ENCODE data around the gene COG5. TPM values are rescaled to one million over a fixed set of nuclear protein-coding genes. Genes with fewer than 3 reads are reported as not detected.

Gene COG5
- total RNA-seq, 1 donor from 2014 or later = 39.1 TPM

DNA sequence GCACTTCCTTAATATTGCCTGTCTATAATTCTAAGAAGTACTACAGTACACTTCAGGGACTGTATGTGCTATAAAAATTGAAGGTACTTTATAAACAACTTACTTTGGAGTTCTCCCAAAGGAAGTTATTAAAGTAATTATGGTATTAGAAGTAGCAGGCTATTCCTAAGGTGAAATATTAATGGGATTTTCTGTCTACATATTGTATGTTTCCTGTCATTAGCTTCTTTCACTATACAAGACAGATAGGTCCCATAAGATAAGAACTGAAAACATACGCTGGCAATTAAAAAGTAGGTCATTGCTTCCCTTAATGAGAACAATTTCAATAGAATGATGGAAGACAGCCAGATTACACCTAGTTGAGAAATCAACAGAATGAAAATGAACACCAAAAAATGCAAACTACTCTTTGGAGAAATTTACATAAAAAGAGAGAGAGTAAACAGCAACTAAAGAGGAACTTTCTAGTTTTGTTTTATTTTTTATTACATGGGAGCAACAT lies 248.0 kb downstream of the COG5 start:
- DNase-seq (ENCODE audit: low spot score) = no peak
- intact Hi-C loops (cut with micrococcal nuclease) = no loop called here
- Mint-ChIP-seq H3K4me1 (ENCODE audit: low read depth) (no peaks in the 10 kb centered on the region), H3K27ac (no peak overlapping the region), H3K4me3 (no peak overlapping the region), H3K36me3 (ENCODE audit: low read depth) (peaks cover 5% of the 10 kb centered on the region), H3K9me3 (no peaks in the 10 kb centered on the region), H3K27me3 (ENCODE audit: insufficient read depth) (no peaks in the 10 kb centered on the region)

DNA sequence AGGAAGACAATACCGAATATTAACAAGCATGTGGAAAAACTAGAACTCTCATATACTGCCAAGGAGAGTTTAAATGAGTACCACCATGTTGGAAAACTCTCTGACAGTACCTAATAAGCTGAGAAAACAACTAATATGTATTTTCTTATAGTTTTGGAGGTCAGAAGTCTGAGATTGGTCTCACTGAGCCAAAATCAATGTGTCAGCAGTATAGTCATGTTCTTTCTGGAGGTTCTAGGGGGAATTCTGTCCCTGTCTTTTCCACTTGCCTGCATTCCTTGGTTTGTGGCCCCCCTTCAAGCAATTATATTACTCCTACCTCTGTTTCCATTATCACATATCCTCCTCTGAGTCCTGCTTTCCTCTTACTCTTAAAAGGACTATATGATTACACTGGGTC lies 250.4 kb downstream of the COG5 start:
- H3K27me3 Mint-ChIP-seq (ENCODE audit: insufficient read depth) = no peaks in the 10 kb centered on the region
- H3K27ac Mint-ChIP-seq = no peak overlapping the region
- peaks cover 5% of the 10 kb centered on the region for H3K36me3 Mint-ChIP-seq (ENCODE audit: low read depth)
- H3K4me1 Mint-ChIP-seq (ENCODE audit: low read depth) = no peaks in the 10 kb centered on the region
- intact Hi-C loops (cut with micrococcal nuclease) = no loop called here
- H3K9me3 Mint-ChIP-seq = no peaks in the 10 kb centered on the region
- no peak for DNase-seq (ENCODE audit: low spot score)
- H3K4me3 Mint-ChIP-seq = no peak overlapping the region

DNA sequence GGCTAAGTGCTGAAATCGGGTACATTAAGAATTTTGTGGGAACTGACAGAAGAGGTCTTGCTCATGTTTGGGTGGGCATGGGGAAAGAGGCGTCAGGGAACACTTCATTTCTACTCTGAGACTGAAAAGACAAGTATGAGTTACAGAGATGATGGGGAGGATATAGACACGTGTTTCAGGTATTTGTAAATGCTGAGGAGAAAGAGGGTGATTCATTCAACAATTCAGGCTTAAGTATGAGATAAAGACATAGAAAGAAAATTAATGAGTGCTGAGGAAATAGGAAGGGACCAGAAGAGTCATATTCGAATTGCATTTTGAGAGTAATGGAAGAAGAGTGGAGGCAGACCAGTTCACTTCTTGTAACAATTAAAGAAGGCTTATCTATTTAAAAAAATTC lies 251.3 kb downstream of the COG5 start:
- Mint-ChIP-seq H3K36me3 (ENCODE audit: low read depth) (peaks cover 5% of the 10 kb centered on the region), H3K27me3 (ENCODE audit: insufficient read depth) (no peaks in the 10 kb centered on the region), H3K4me1 (ENCODE audit: low read depth) (no peaks in the 10 kb centered on the region), H3K27ac (no peak overlapping the region), H3K4me3 (no peak overlapping the region), H3K9me3 (no peaks in the 10 kb centered on the region)
- intact Hi-C loops (cut with micrococcal nuclease) = no loop called here
- no peak for DNase-seq (ENCODE audit: low spot score)

DNA sequence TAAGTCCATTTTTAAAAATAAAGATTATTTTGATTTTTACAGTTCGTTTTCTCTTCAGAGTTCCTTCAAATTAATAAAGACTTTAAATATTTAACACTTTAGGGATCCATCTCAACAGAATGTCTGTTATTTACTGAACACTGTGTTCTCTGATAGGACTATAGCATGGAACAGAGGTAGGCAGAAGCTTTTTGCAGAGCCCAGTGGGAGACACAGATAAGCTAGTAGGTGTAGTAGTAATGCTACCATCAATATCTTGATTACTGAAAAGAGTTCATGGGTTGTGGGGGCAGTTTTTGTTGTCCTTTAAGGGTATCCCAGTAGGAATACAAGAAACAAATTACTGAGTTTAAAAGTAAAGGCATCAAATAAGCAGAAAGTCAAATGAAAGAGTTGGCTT lies 254.4 kb downstream of the COG5 start:
- no peaks in the 10 kb centered on the region for H3K36me3 Mint-ChIP-seq (ENCODE audit: low read depth)
- no peak overlapping the region for H3K4me3 Mint-ChIP-seq

DNA sequence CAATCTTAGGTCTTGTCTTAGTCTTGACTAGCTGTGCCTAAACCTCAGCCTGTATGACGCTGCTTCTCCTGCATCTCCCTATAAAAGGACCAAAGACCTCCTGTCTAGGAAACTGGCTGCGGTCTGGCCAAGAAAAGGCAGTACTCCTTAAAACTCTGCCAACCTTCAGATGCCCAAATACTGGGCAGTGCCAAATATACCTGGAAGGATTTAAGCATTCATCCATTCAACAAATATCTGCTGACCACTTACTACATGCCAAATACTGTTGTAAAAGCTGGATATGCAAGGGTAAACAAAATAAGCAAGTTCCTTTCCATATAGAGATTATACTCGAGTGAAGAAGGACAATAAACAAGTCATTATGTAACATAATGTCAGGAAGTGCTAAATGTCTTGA lies 259.1 kb downstream of the COG5 start:
- H3K27ac Mint-ChIP-seq = no peak overlapping the region
- H3K9me3 Mint-ChIP-seq = no peaks in the 10 kb centered on the region
- H3K4me3 Mint-ChIP-seq = no peak overlapping the region
- intact Hi-C loops (cut with micrococcal nuclease) = no loop called here
- no peak for DNase-seq (ENCODE audit: low spot score)
- no peaks in the 10 kb centered on the region for H3K4me1 Mint-ChIP-seq (ENCODE audit: low read depth)
- H3K27me3 Mint-ChIP-seq (ENCODE audit: insufficient read depth) = no peaks in the 10 kb centered on the region
- H3K36me3 Mint-ChIP-seq (ENCODE audit: low read depth) = no peaks in the 10 kb centered on the region

More for the DNA sequence above, 254.4 kb downstream of the COG5 start:
- intact Hi-C loops (cut with micrococcal nuclease) = no loop called here
- H3K27me3 Mint-ChIP-seq (ENCODE audit: insufficient read depth) = no peaks in the 10 kb centered on the region
- no peak overlapping the region for H3K27ac Mint-ChIP-seq
- DNase-seq (ENCODE audit: low spot score) = no peak
- H3K9me3 Mint-ChIP-seq = no peaks in the 10 kb centered on the region
- H3K4me1 Mint-ChIP-seq (ENCODE audit: low read depth) = no peaks in the 10 kb centered on the region

DNA sequence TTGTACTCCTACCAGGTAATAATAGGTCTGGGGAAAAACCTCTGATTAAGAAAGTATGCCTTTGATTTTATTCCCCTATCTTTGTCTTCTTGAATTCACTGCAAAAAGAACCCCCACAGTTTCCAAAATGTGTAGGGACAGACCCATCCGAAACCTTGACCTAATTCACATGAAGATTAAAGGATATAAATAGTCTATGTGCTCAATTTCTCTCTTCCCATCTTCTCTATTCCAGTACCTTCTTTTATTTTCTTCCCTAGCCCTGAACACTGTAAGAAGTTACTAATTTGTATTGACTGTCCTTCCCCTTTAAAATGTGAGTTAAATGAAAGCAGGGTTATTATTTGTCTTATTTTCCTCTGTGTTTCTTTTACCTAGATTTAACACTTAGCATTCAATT lies 259.7 kb downstream of the COG5 start:
- Mint-ChIP-seq H3K27me3 (ENCODE audit: insufficient read depth) (no peaks in the 10 kb centered on the region), H3K4me3 (no peak overlapping the region), H3K27ac (no peak overlapping the region), H3K9me3 (no peaks in the 10 kb centered on the region), H3K4me1 (ENCODE audit: low read depth) (no peaks in the 10 kb centered on the region), H3K36me3 (ENCODE audit: low read depth) (no peaks in the 10 kb centered on the region)
- DNase-seq (ENCODE audit: low spot score) = no peak
- intact Hi-C loops (cut with micrococcal nuclease) = no loop called here

DNA sequence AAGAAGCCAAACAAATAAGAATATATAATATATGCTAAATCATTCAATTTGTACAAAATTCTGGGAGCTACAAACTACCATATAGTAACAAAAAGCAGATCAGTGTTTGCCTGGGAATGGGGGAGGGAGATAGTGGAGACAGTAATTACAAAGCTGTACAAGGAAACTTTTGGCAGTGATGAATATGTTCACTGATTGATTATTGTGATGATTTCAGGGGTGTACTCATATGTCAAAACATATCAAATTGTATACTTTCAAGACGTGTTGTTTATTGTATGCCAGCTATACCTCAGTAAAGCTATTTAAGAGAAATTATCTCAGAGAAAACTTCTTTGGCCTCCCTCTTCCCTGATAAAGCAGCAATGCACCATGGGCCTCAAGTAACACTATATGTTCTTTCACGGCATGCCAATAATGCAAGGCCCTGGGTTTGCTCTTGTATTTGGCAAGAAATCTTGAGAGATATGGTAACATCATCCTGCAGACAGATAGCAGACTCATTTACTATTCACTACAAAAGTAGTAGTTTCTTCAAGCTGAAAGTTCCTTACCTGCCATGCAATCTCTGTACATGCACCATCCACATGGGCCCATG lies 261.4 kb downstream of the COG5 start:
- Mint-ChIP-seq H3K4me1 (ENCODE audit: low read depth) (no peaks in the 10 kb centered on the region), H3K4me3 (no peak overlapping the region), H3K36me3 (ENCODE audit: low read depth) (peaks cover 3% of the 10 kb centered on the region), H3K9me3 (no peaks in the 10 kb centered on the region), H3K27ac (no peak overlapping the region), H3K27me3 (ENCODE audit: insufficient read depth) (no peaks in the 10 kb centered on the region)
- no peak for DNase-seq (ENCODE audit: low spot score)
- intact Hi-C loops (cut with micrococcal nuclease) = no loop called here

DNA sequence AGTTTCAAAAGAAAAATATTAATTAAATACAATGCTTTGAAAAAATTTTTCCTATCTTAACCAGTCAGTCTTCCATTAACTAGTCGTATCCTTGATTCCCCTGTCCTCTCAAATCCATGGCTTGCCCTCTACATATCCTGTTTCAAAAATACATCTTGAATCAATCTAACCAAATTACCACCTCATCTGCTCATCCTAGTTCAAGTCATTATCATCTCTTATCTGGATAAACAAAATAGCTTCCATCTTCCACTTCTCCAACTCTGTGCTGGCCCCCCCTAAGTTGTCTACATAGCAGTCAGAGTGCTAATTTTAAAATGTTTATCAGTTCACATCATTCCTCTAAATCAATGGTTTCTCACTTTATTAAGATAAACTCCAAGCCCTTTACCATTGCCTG lies 269.5 kb downstream of the COG5 start:
- intact Hi-C loops (cut with micrococcal nuclease) = no loop called here
- Mint-ChIP-seq H3K4me1 (ENCODE audit: low read depth) (no peaks in the 10 kb centered on the region), H3K4me3 (no peak overlapping the region), H3K9me3 (no peaks in the 10 kb centered on the region), H3K36me3 (ENCODE audit: low read depth) (peaks cover 16% of the 10 kb centered on the region), H3K27me3 (ENCODE audit: insufficient read depth) (no peaks in the 10 kb centered on the region), H3K27ac (no peak overlapping the region)
- no peak for DNase-seq (ENCODE audit: low spot score)

DNA sequence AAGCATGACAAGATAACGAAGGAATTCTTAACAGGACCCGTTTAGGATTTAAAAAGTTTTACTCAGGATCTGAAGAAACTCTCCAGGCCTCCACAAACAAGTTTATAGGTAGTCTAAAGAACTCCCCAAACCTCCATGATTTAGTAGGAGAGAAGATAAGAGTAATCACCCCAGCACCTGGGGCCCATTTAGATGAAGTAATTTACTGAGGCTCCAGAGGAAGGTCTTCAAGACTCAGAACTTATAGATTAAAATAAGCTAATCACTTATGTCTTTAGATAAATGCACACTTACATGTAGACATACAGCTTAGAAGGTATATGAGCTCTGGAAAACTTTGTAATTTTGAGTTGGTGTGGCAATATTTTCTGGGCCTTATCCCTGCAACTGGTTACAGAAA lies 271.1 kb downstream of the COG5 start:
- no peaks in the 10 kb centered on the region for H3K9me3 Mint-ChIP-seq
- no peak overlapping the region for H3K27ac Mint-ChIP-seq
- intact Hi-C loops (cut with micrococcal nuclease) = no loop called here

DNA sequence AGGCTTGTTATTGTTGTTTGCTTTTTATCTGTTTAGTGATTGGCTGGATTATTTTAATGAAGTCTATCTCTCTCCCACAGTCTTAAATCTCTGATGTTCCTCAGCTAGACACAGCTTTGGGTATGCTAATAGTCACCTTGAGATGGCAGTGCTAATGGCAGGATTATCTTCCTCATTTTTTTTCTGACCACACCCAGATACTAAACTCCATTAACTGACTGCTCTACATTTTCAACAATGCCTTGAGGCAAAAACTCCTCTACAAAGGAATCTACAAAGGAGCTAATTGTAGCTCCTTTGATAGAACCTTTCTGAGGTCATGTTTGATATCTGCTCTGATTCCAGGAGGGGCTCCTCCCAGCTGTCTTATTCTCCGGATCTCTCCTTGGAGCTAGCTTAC lies 272.3 kb downstream of the COG5 start:
- H3K4me3 Mint-ChIP-seq = no peak overlapping the region
- intact Hi-C loops (cut with micrococcal nuclease) = loop anchor here (2.0 kb wide), 1 partner anchor 17 kb away; no protein-coding TSS in a partner anchor
- H3K27ac Mint-ChIP-seq = no peak overlapping the region
- DNase-seq (ENCODE audit: low spot score) = no peak
- H3K27me3 Mint-ChIP-seq (ENCODE audit: insufficient read depth) = no peaks in the 10 kb centered on the region
- peaks cover 12% of the 10 kb centered on the region for H3K36me3 Mint-ChIP-seq (ENCODE audit: low read depth)
- no peaks in the 10 kb centered on the region for H3K4me1 Mint-ChIP-seq (ENCODE audit: low read depth)
- H3K9me3 Mint-ChIP-seq = no peaks in the 10 kb centered on the region

More for the DNA sequence above, 271.1 kb downstream of the COG5 start:
- peaks cover 14% of the 10 kb centered on the region for H3K36me3 Mint-ChIP-seq (ENCODE audit: low read depth)
- DNase-seq (ENCODE audit: low spot score) = no peak
- H3K4me3 Mint-ChIP-seq = no peak overlapping the region
- no peaks in the 10 kb centered on the region for H3K4me1 Mint-ChIP-seq (ENCODE audit: low read depth)
- H3K27me3 Mint-ChIP-seq (ENCODE audit: insufficient read depth) = no peaks in the 10 kb centered on the region

DNA sequence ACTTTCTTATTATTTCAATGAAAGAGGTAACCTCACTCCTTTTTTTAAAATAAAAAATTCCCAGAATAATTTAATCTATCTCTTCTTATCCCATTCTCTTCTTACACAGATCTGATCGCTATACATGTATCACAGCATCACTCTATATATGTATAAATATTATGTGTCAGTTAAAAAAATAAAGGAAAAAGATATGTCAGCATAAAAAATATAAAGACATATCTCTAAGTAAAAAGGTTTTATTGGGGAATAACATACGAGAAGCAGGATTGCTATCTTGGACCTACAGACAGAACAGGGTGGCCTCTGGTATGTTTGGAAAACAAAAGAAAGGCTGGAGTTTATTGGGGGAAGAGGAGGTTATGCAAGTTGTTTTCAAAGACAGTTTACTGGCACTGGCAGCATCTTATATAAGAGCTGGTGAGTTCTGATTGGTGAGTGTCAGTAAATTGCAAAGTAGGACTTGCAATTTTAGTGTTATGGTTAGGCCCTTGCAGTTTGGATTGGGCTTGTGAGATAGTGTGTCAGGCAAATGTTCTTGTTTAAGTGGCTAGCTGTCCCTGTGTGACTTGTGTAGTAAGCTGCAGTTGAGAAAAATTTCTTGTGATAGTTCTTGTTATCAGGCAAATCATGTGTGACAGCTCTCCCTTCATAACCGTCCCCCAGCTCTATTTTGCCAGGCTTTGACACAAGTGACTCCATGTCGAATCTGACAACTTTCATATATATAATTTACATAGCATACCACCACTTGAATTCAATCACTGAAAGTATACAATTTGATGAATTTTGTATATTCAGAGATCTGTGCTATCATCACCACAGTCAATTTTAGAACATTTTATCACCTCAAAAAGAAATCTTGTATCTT lies 276.7 kb downstream of the COG5 start:
- H3K27ac Mint-ChIP-seq = no peak overlapping the region
- no peaks in the 10 kb centered on the region for H3K27me3 Mint-ChIP-seq (ENCODE audit: insufficient read depth)
- H3K9me3 Mint-ChIP-seq = no peaks in the 10 kb centered on the region
- no peak for DNase-seq (ENCODE audit: low spot score)
- intact Hi-C loops (cut with micrococcal nuclease) = no loop called here
- no peaks in the 10 kb centered on the region for H3K4me1 Mint-ChIP-seq (ENCODE audit: low read depth)
- peaks cover 11% of the 10 kb centered on the region for H3K36me3 Mint-ChIP-seq (ENCODE audit: low read depth)
- no peak overlapping the region for H3K4me3 Mint-ChIP-seq

DNA sequence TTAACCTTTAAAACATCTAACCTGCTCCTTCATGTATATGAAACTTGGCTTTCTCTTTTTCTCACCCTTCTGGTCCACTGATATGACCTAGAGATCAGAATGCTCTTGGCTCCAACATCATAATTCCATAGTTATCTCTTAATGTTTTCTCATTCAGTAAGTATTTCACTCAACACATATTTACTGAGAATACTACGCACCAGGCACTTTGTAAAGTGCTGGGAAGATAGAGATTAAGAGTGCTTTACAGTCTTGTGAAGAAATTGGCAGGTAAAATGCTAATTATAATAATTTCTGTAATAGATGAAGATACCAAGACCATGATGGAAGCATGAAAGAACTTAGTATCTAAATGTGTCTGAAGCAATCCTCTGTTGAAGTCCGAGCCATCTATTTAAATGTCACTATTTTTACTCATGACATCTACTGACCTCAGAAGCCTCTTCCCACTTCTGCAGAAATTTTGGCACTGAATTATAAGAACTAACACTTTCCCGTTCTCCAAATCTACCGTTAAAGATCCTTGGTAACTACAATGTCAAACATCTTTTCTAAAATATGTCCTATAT lies 278.7 kb downstream of the COG5 start:
- intact Hi-C loops (cut with micrococcal nuclease) = no loop called here
- no peak for DNase-seq (ENCODE audit: low spot score)
- H3K4me3 Mint-ChIP-seq = no peak overlapping the region
- H3K27ac Mint-ChIP-seq = no peak overlapping the region
- no peaks in the 10 kb centered on the region for H3K9me3 Mint-ChIP-seq
- H3K4me1 Mint-ChIP-seq (ENCODE audit: low read depth) = no peaks in the 10 kb centered on the region
- no peaks in the 10 kb centered on the region for H3K27me3 Mint-ChIP-seq (ENCODE audit: insufficient read depth)
- H3K36me3 Mint-ChIP-seq (ENCODE audit: low read depth) = peaks cover 5% of the 10 kb centered on the region

DNA sequence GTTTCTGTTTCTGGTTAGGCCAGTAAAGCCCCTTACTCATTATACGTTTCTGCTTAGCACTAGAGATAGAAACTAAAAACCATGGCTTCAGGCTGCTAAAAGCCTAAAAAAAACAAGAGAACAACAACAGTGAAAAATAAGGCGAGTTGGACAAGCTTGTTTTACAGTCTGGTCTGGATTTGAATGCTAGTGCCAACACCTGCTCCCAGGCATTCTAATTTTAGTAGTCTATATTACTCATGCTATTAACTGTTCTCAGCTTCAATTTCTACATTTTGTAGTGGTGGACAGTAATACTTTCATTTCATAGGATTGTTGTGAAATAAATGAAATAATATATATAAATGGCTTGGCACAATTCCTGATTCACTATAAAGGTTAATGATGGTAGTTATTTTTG lies 286.4 kb downstream of the COG5 start:
- no peaks in the 10 kb centered on the region for H3K27me3 Mint-ChIP-seq (ENCODE audit: insufficient read depth)
- intact Hi-C loops (cut with micrococcal nuclease) = no loop called here
- no peaks in the 10 kb centered on the region for H3K4me1 Mint-ChIP-seq (ENCODE audit: low read depth)
- no peaks in the 10 kb centered on the region for H3K9me3 Mint-ChIP-seq
- H3K27ac Mint-ChIP-seq = no peak overlapping the region
- peaks cover 4% of the 10 kb centered on the region for H3K36me3 Mint-ChIP-seq (ENCODE audit: low read depth)
- DNase-seq (ENCODE audit: low spot score) = no peak
- no peak overlapping the region for H3K4me3 Mint-ChIP-seq

Data from activated T-helper 1 cell treated with anti-CD3 and anti-CD28 coated beads, Interleukin-12 subunit alpha, Interleukin-12 subunit beta, Interleukin-2, Interleukin-4 antibody, amounts not matched to agents 30 ng/mL and 10 ng/mL and 1 ng/mL, durations not matched to agents 14 hours and 24 hours and 36 hours (primary cell).